Smooth muscle cell (in vitro differentiated cells): Measurements from ENCODE around the gene PACRGL. TPM values are rescaled to one million over a fixed set of nuclear protein-coding genes. Genes with fewer than 3 reads are reported as not detected.

ENCODE experiments used
- DNase-seq: peaks from one replicate; lab custom pipeline; 2025; ENCODE audit not compliant: unreplicated experiment; lab: John Stamatoyannopoulos, UW
- H2AFZ ChIP-seq: fragments of 200-600 bp; sonication (generic); 2 replicates; pipeline ENCODE4 v1.6.0; 2016; ENCODE audit warnings: antibody characterized with exemption, low read depth, mild to moderate bottlenecking
- H3F3A ChIP-seq: fragments of 200-600 bp; sonication (generic); 2 replicates; pipeline ENCODE4 v1.6.0; 2017; ENCODE audit warnings: antibody characterized with exemption, low read depth
- H3K27ac ChIP-seq: fragments of 200-600 bp; sonication (generic); 2 replicates; pipeline ENCODE4 v1.5.1; 2016; ENCODE audit warnings: low read depth, mild to moderate bottlenecking
- H3K27me3 ChIP-seq: fragments of 200-600 bp; sonication (generic); 2 replicates; pipeline ENCODE4 v1.6.1; 2016; ENCODE audit warnings: low read depth, mild to moderate bottlenecking
- H3K36me3 ChIP-seq: fragments of 200-600 bp; sonication (generic); 2 replicates; pipeline ENCODE4 v1.5.1; 2016; ENCODE audit warnings: low read depth
- H3K4me1 ChIP-seq: fragments of 200-600 bp; sonication (generic); 2 replicates; pipeline ENCODE4 v1.5.1; 2016; ENCODE audit warnings: low read depth
- H3K4me2 ChIP-seq: fragments of 200-600 bp; sonication (generic); 2 replicates; pipeline ENCODE4 v1.6.0; 2016; ENCODE audit warnings: mild to moderate bottlenecking
- H3K4me3 ChIP-seq: fragments of 200-600 bp; sonication (generic); 2 replicates; pipeline ENCODE4 v1.5.1; 2016; ENCODE audit warnings: mild to moderate bottlenecking
- H3K79me2 ChIP-seq: fragments of 200-600 bp; sonication (generic); 2 replicates; pipeline ENCODE4 v1.6.0; 2016; ENCODE audit warnings: low read depth, mild to moderate bottlenecking
- H3K9ac ChIP-seq: fragments of 200-600 bp; sonication (generic); 2 replicates; pipeline ENCODE4 v1.6.0; 2016; ENCODE audit warnings: low read depth
- H3K9me3 ChIP-seq: fragments of 200-600 bp; sonication (generic); replicated peaks from 2 replicates; pipeline ENCODE4 v1.5.1; 2016; ENCODE audit warnings: low read depth
- H4K20me1 ChIP-seq: fragments of 200-600 bp; sonication (generic); 2 replicates; pipeline ENCODE4 v1.6.0; 2016; ENCODE audit warnings: low read depth
- CTCF ChIP-seq: fragments of 200-600 bp; sonication (generic); IDR thresholded peaks from 2 replicates; pipeline ENCODE4 v1.5.1; 2017; ENCODE audit warnings: borderline replicate concordance, mild to moderate bottlenecking, antibody characterized with exemption; ENCODE audit not compliant: insufficient read depth, poor library complexity, severe bottlenecking
- WGBS: methylation state at CpG from one replicate; pipeline ENCODE4 v1.1.7; 2016; ENCODE audit warnings: low lambda C conversion rate; 5-methylcytosine and 5-hydroxymethylcytosine counted together
- polyA plus RNA-seq: library from polyadenylated mRNA; unstranded; fragments of >200 nt; fragmentation: Nextera tagmentation; extraction: Ambion mirVana; gene quantifications from 2 replicates; pipeline ENCODE4 v1.2.1, GENCODE V29; 2016
- total RNA-seq: library from RNA; depleted of rRNA; stranded (reverse); fragments of >200 nt; gene quantifications from 2 replicates; pipeline ENCODE4 v1.2.3, GENCODE V29; 2014

PACRGL gene
- total and polyA plus RNA-seq, 2 experiments from 2014 or later, result 9.1 to 19.9 TPM

GRCh38 chr4:20698382-20698781 lies 1.9 kb upstream of the PACRGL start:
- Histone ChIP-seq H3K4me1 (peaks cover 15% of the 10 kb centered on the region), H3F3A (no peaks in the 10 kb centered on the region), H3K79me2 (peaks cover 21% of the 10 kb centered on the region), H3K27me3 (no peaks in the 10 kb centered on the region), H3K9ac (no peak overlapping the region), H3K9me3 (no peaks in the 10 kb centered on the region), H2AFZ (no peak overlapping the region), H3K27ac (no peak overlapping the region), H3K4me3 (no peak overlapping the region), H3K36me3 (no peaks in the 10 kb centered on the region), H4K20me1 (no peaks in the 10 kb centered on the region), H3K4me2 (no peak overlapping the region)
- DNase-seq, result no peak
- TF ChIP-seq CTCF, result no peak
- 83% methylated on average over 4 of the region's 4 CpGs for WGBS

GRCh38 chr4:20698820-20699219 lies 1.4 kb upstream of the PACRGL start:
- TF ChIP-seq CTCF, result no peak
- Histone ChIP-seq H3K36me3 (no peaks in the 10 kb centered on the region), H3K4me2 (no peak overlapping the region), H2AFZ (peak overlapping the region; percentile 50), H3K27ac (no peak overlapping the region), H3K4me1 (peaks cover 15% of the 10 kb centered on the region), H3K9me3 (no peaks in the 10 kb centered on the region), H4K20me1 (no peaks in the 10 kb centered on the region), H3K9ac (no peak overlapping the region), H3F3A (no peaks in the 10 kb centered on the region), H3K27me3 (no peaks in the 10 kb centered on the region), H3K4me3 (no peak overlapping the region), H3K79me2 (peaks cover 21% of the 10 kb centered on the region)
- no peak for DNase-seq
- 53% methylated on average over 4 of the region's 4 CpGs for WGBS

GRCh38 chr4:20711335-20711734 lies 11.1 kb downstream of the PACRGL start:
- no peaks in the 10 kb centered on the region for H4K20me1 ChIP-seq
- no peaks in the 10 kb centered on the region for H3K9me3 ChIP-seq
- no peak overlapping the region for H2AFZ ChIP-seq
- H3F3A ChIP-seq, result no peaks in the 10 kb centered on the region
- H3K4me3 ChIP-seq, result no peak overlapping the region
- H3K4me2 ChIP-seq, result no peak overlapping the region
- H3K36me3 ChIP-seq, result peaks cover 31% of the 10 kb centered on the region
- H3K79me2 ChIP-seq, result no peaks in the 10 kb centered on the region
- no peak overlapping the region for H3K27ac ChIP-seq
- H3K9ac ChIP-seq, result no peak overlapping the region
- H3K4me1 ChIP-seq, result no peaks in the 10 kb centered on the region
- no peaks in the 10 kb centered on the region for H3K27me3 ChIP-seq
- 96% methylated on average over 2 of the region's 2 CpGs for WGBS
- no peak for TF ChIP-seq CTCF
- DNase-seq, result no peak

GRCh38 chr4:20723019-20723418 lies 22.8 kb downstream of the PACRGL start:
- Histone ChIP-seq H3K79me2 (no peaks in the 10 kb centered on the region), H3K4me2 (no peak overlapping the region), H3K36me3 (peaks cover 29% of the 10 kb centered on the region), H3K9ac (no peak overlapping the region), H3K9me3 (no peaks in the 10 kb centered on the region), H3K27me3 (no peaks in the 10 kb centered on the region), H3K4me1 (no peaks in the 10 kb centered on the region), H3K27ac (no peak overlapping the region), H3K4me3 (no peak overlapping the region), H2AFZ (no peak overlapping the region), H3F3A (no peaks in the 10 kb centered on the region), H4K20me1 (no peaks in the 10 kb centered on the region)
- TF ChIP-seq CTCF, result no peak
- no peak for DNase-seq
- WGBS, result 89% methylated on average over 3 of the region's 3 CpGs
